Umbilical cord (tissue), 2 donors: ENCODE results near the gene MSI2. TPM values are rescaled to one million over a fixed set of nuclear protein-coding genes. Genes with fewer than 3 reads are reported as not detected.

Source experiments
- DNase-seq: peaks from one replicate; pipeline ENCODE4 v3.0.0-alpha.2; 2015; ENCODE audit warnings: low spot score
- total RNA-seq: library from RNA; depleted of rRNA; stranded (reverse); fragments of >200 nt; gene quantifications from one replicate; pipeline ENCODE4 v1.2.3, GENCODE V29; 2014; ENCODE audit warnings: low replicate concordance; ENCODE audit not compliant: insufficient read depth

The MSI2 gene
- total RNA-seq, 1 donor from 2014 or later, result 62.6 TPM

GRCh38 chr17:57732062-57732461 is 475.7 kb downstream of the MSI2 start:
- no peak for DNase-seq

- DNase-seq, result no peak
Measured at GRCh38 chr17:57733085-57733484, 476.8 kb downstream of the MSI2 start.

Other genes with a start within 250 kb of the MSI2 start
- 15.4 TPM for gene AKAP1, start 171.3 kb upstream of the MSI2 start, total RNA-seq